SK-N-SH (cell line): ENCODE data around the gene SLC12A7. TPM values are rescaled to one million over a fixed set of nuclear protein-coding genes. Genes with fewer than 3 reads are reported as not detected.

Experiments used
- CTCF ChIA-PET: fragments of 300-600, 350-600 bp; formaldehyde crosslinking; extraction: SDS; loops from one replicate; lab custom pipeline; 2021; lab: Yijun Ruan, JAX
- POLR2A ChIA-PET: fragments of 350-600 bp; sonication (Branson Sonifier 250); formaldehyde crosslinking; extraction: SDS; loops from one replicate; lab custom pipeline; 2020; ENCODE audit warnings: antibody characterized with exemption, inconsistent platforms; lab: Yijun Ruan, JAX
- DNase-seq: peaks from one replicate; pipeline ENCODE4 v3.0.0; 2012
- H2AFZ ChIP-seq: fragments of 200-600 bp; sonication (generic); 2 replicates; pipeline ENCODE4 v1.8.1; 2016; ENCODE audit warnings: antibody characterized with exemption, mild to moderate bottlenecking, low read depth
- H3F3A ChIP-seq: fragments of 200-600 bp; sonication (generic); replicated peaks from 2 replicates; pipeline ENCODE3; 2016; ENCODE audit warnings: antibody characterized with exemption, mild to moderate bottlenecking; ENCODE audit not compliant: insufficient read depth
- H3K27ac ChIP-seq, 2 experiments: fragments of 200-500 bp in 1 of 2; fragments of 200-600 bp in 1 of 2; sonication (Bioruptor generic) in 1 of 2; sonication (generic), shearing (Covaris generic) in 1 of 2; 2 replicates each; pipeline versions ENCODE4 v1.5.1 to v1.6.1; 2014 to 2016; ENCODE audit warnings: low read depth in 2 of 2, inconsistent platforms in 1 of 2, low read length in 1 of 2, mild to moderate bottlenecking in 1 of 2, mixed read lengths in 1 of 2
- H3K27me3 ChIP-seq: fragments of 200-600 bp; sonication (generic), shearing (Covaris generic); 2 replicates; pipeline ENCODE4 v1.6.1; 2016; ENCODE audit warnings: mixed run types; ENCODE audit not compliant: insufficient read depth
- H3K36me3 ChIP-seq, 2 experiments: fragments of 200-500 bp in 1 of 2; fragments of 200-600 bp in 1 of 2; sonication (Bioruptor generic) in 1 of 2; sonication (generic) in 1 of 2; replicated peaks in 1 of 2; 2 replicates each; pipeline versions ENCODE3 to v1.5.1; 2014 to 2016; ENCODE audit warnings: low read length in 1 of 2, mild to moderate bottlenecking in 1 of 2; ENCODE audit not compliant: insufficient read depth in 2 of 2, control insufficient read depth in 1 of 2
- H3K4me1 ChIP-seq, 2 experiments: fragments of 200-500 bp in 1 of 2; fragments of 200-600 bp in 1 of 2; sonication (Bioruptor generic) in 1 of 2; sonication (generic), shearing (Covaris generic) in 1 of 2; 2 replicates each; pipeline versions ENCODE4 v1.5.1 to v1.6.1; 2014 to 2016; ENCODE audit warnings: low read depth in 1 of 2, low read length in 1 of 2, mixed run types in 1 of 2; ENCODE audit not compliant: insufficient read depth in 2 of 2, control insufficient read depth in 1 of 2
- H3K4me2 ChIP-seq: fragments of 200-600 bp; sonication (generic), shearing (Covaris generic); 2 replicates; pipeline ENCODE4 v1.6.1; 2017; ENCODE audit warnings: mixed run types
- H3K4me3 ChIP-seq, 2 experiments: fragments of 200-500 bp in 1 of 2; fragments of 200-600 bp in 1 of 2; sonication (Bioruptor generic) in 1 of 2; sonication (generic), shearing (Covaris generic) in 1 of 2; 2 replicates each; pipeline versions ENCODE4 v1.5.1 to v1.8.1; 2014 to 2016; ENCODE audit warnings: low read depth in 2 of 2, inconsistent platforms in 1 of 2, low read length in 1 of 2, mild to moderate bottlenecking in 1 of 2, mixed read lengths in 1 of 2, moderate library complexity in 1 of 2
- H3K79me2 ChIP-seq: fragments of 200-600 bp; sonication (generic); 2 replicates; pipeline ENCODE4 v1.8.1; 2017; ENCODE audit warnings: mild to moderate bottlenecking; ENCODE audit not compliant: insufficient read depth
- H3K9ac ChIP-seq: fragments of 200-600 bp; sonication (generic); 2 replicates; pipeline ENCODE4 v1.6.1; 2017; ENCODE audit warnings: mixed run types
- H3K9me2 ChIP-seq: fragments of 200-600 bp; sonication (generic); 2 replicates; pipeline ENCODE4 v1.6.1; 2017; ENCODE audit warnings: mixed run types
- H3K9me3 ChIP-seq: fragments of 200-600 bp; sonication (generic); 2 replicates; pipeline ENCODE4 v1.6.1; 2017; ENCODE audit warnings: mixed run types, mild to moderate bottlenecking, moderate library complexity
- H4K20me1 ChIP-seq: fragments of 200-600 bp; sonication (generic); 2 replicates; pipeline ENCODE4 v1.6.1; 2017; ENCODE audit warnings: mild to moderate bottlenecking, mixed run types; ENCODE audit not compliant: insufficient read depth
- ELF1 ChIP-seq: IDR thresholded peaks from 2 replicates; pipeline ENCODE4 v1.4.0; 2012
- FOXJ3 ChIP-seq: sonication (generic); formaldehyde crosslinking; IDR thresholded peaks from 2 replicates; pipeline ENCODE4 v1.5.1; 2020; ENCODE audit warnings: mild to moderate bottlenecking, missing genetic modification reagents
- FOXM1 ChIP-seq: IDR thresholded peaks from 2 replicates; pipeline ENCODE4 v1.4.0; 2012; ENCODE audit warnings: low read depth, mild to moderate bottlenecking
- JUND ChIP-seq: IDR thresholded peaks from 2 replicates; pipeline ENCODE4 v1.4.0; 2012
- NFIC ChIP-seq: IDR thresholded peaks from 2 replicates; pipeline ENCODE4 v1.4.0; 2012; ENCODE audit warnings: borderline replicate concordance
- NRF1 ChIP-seq: IDR thresholded peaks from 2 replicates; pipeline ENCODE4 v1.6.1; 2012; ENCODE audit warnings: low read depth, mild to moderate bottlenecking, low read length
- RAD21 ChIP-seq: IDR thresholded peaks from 2 replicates; pipeline ENCODE4 v1.6.1; 2012; ENCODE audit warnings: mild to moderate bottlenecking, low read length
- SMC3 ChIP-seq: IDR thresholded peaks from 2 replicates; pipeline ENCODE4 v1.6.1; 2012; ENCODE audit warnings: low read depth, low read length, improper control_type of control experiment
- YY1 ChIP-seq: IDR thresholded peaks from 2 replicates; pipeline ENCODE4 v1.4.0; 2012; ENCODE audit warnings: low read depth, mild to moderate bottlenecking
- ZBTB33 ChIP-seq: IDR thresholded peaks from 2 replicates; pipeline ENCODE4 v1.4.0; 2012; ENCODE audit warnings: low read depth, borderline replicate concordance
- WGBS: methylation state at CpG from one replicate; pipeline ENCODE4 v1.1.6; 2017; ENCODE audit warnings: low lambda C conversion rate; 5-methylcytosine and 5-hydroxymethylcytosine counted together
- polyA plus RNA-seq, 3 experiments: library from polyadenylated mRNA; depleted of rRNA; stranded (reverse); fragments of >200 nt; gene quantifications; 2 replicates each; pipeline ENCODE4 v1.2.3, GENCODE V29; 2012
- TF ChIP-seq, protein P1 (sequence below): fragments of 150-350 bp; IDR thresholded peaks from 2 replicates; pipeline ENCODE4 v1.6.1; 2016; ENCODE audit warnings: mild to moderate bottlenecking, low read depth, low read length

The SLC12A7 gene
- polyA plus RNA-seq, 1 of the 3 experiments (the other 2 are of a cell fraction), result 2.6 TPM

GRCh38 chr5:1040571-1040970 lies 71.3 kb downstream of the SLC12A7 start:
- Histone ChIP-seq H3K9me2 (no peaks in the 10 kb centered on the region), H3K4me3 (no peak overlapping the region), H3K9me3 (no peaks in the 10 kb centered on the region), H3K4me1 (no peaks in the 10 kb centered on the region), H3K79me2 (no peaks in the 10 kb centered on the region), H3K27me3 (no peaks in the 10 kb centered on the region), H3K4me2 (no peak overlapping the region), H2AFZ (no peak overlapping the region), H3K36me3 (no peaks in the 10 kb centered on the region), H4K20me1 (no peaks in the 10 kb centered on the region), H3K27ac (no peak overlapping the region), H3F3A (no peaks in the 10 kb centered on the region), H3K9ac (no peak overlapping the region)
- ChIA-PET POLR2A (no interaction called here), CTCF (interaction anchor here (1.2 kb wide), 1 partner anchor 9 kb away, joined by 3 read pairs; no protein-coding TSS in a partner anchor)
- no peak for TF ChIP-seq SMC3
- TF ChIP-seq, protein P1, sequence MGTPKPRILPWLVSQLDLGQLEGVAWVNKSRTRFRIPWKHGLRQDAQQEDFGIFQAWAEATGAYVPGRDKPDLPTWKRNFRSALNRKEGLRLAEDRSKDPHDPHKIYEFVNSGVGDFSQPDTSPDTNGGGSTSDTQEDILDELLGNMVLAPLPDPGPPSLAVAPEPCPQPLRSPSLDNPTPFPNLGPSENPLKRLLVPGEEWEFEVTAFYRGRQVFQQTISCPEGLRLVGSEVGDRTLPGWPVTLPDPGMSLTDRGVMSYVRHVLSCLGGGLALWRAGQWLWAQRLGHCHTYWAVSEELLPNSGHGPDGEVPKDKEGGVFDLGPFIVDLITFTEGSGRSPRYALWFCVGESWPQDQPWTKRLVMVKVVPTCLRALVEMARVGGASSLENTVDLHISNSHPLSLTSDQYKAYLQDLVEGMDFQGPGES, result no peak
- no peak for TF ChIP-seq ELF1
- TF ChIP-seq JUND, result no peak
- no peak for TF ChIP-seq FOXM1
- DNase-seq, result no peak
- WGBS, result 29% methylated on average over 5 of the region's 10 CpGs

- Histone ChIP-seq H3K79me2 (no peaks in the 10 kb centered on the region), H3K4me3 (no peak overlapping the region), H3K27ac (no peak overlapping the region), H3K27me3 (no peaks in the 10 kb centered on the region), H3K4me1 (no peaks in the 10 kb centered on the region), H3K36me3 (no peaks in the 10 kb centered on the region), H3K9ac (no peak overlapping the region), H4K20me1 (no peaks in the 10 kb centered on the region), H3K4me2 (no peak overlapping the region), H3F3A (no peaks in the 10 kb centered on the region), H2AFZ (no peak overlapping the region), H3K9me3 (no peaks in the 10 kb centered on the region), H3K9me2 (no peaks in the 10 kb centered on the region)
- no peak for DNase-seq
- CTCF ChIA-PET, result interaction anchor here (1.2 kb wide), 1 partner anchor 8 kb away, joined by 3 read pairs; no protein-coding TSS in a partner anchor
- POLR2A ChIA-PET, result no interaction called here
- TF ChIP-seq JUND (no peak), RAD21 (no peak), ZBTB33 (no peak), FOXJ3 (CRISPR knock-in tag) (no peak), NFIC (no peak), NRF1 (no peak), YY1 (no peak)
- WGBS, result 72% methylated on average over 18 of the region's 18 CpGs
Observed at GRCh38 chr5:1039706-1040260, 72.1 kb downstream of the SLC12A7 start.
